ENCODE results near the gene FBXO28.

DNA sequence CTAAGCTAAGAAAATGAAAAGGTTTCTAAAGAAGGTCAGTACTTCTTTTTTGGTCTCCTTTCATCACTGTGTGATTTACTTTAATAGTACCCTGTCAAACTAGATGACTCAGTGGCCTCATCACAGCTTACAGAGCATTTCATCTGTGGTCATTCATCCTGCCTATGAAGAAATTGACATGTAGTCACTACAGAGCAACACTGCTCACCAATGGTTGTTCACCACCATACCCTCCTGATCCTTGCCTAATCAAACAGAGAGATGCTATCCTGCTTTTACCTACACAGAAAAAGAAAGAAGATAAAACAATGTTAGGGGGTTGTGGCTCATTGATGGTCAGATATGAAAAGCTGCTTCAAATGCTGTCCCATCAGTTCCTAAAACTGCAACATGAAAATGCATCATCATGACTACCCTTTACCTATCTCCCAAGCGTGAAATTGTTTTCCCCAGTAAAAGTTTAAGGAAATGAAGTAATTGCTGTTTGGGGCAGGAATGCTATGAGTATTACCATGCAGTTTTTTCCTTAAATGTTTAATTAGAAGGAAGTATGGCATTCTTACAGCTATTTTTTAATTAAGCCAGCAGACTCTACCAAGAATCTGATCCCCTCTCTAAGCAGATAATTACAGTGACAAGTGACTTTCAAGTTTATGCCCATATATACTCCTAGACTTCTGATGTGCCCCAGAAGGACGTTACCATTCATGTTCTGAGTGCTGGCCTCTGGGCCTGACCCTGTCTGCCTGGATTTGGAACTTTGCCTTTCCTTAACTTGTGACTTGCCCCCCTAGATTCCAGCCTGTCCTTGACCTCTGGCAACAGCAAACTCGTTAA lies 46.1 kb upstream of the FBXO28 start:
- TF ChIP-seq POLR2AphosphoS5 (IDR thresholded peaks at IDR 0.05; ENCODE audit: borderline replicate concordance, low read depth, low read length) (no peak; the same call in 1 of the 2 replicates), EZH2 (IDR thresholded peaks at IDR 0.05) (no peak), FOXP2 (optimal IDR thresholded peaks at IDR 0.05; ENCODE audit: control extremely low read depth, extremely low read length, insufficient read depth) (no peak)

Data from SK-N-MC (cell line).